Astrocyte (in vitro differentiated cells and primary cell): ENCODE measurements around the gene RFLNA. TPM values are rescaled to one million over a fixed set of nuclear protein-coding genes. Genes with fewer than 3 reads are reported as not detected.

Experiments used
- DNase-seq: peaks from one replicate; pipeline ENCODE4 v3.0.0-alpha.2; 2010; ENCODE audit warnings: low read depth
- FAIRE-seq: peaks from 2 replicates; lab custom pipeline; 2011; peaks lifted over from hg19 to GRCh38; lab: Jason Lieb, UNC
- H2AFZ ChIP-seq: 2 replicates; pipeline ENCODE4 v1.6.0; 2012; ENCODE audit warnings: low read depth, low read length, inconsistent platforms
- H3K27ac ChIP-seq: 2 replicates; pipeline ENCODE4 v1.5.1; 2011; ENCODE audit warnings: low read depth, low read length, inconsistent platforms
- H3K27me3 ChIP-seq: 2 replicates; pipeline ENCODE4 v1.6.0; 2011; ENCODE audit warnings: low read length, inconsistent platforms; ENCODE audit not compliant: insufficient read depth
- H3K36me3 ChIP-seq: 2 replicates; pipeline ENCODE4 v1.5.1; 2011; ENCODE audit warnings: low read length, inconsistent platforms; ENCODE audit not compliant: insufficient read depth
- H3K4me1 ChIP-seq: 2 replicates; pipeline ENCODE4 v1.5.1; 2011; ENCODE audit warnings: low read length, inconsistent platforms; ENCODE audit not compliant: insufficient read depth
- H3K4me2 ChIP-seq: 2 replicates; pipeline ENCODE4 v1.6.0; 2012; ENCODE audit warnings: low read length, inconsistent platforms
- H3K4me3 ChIP-seq: 2 replicates; pipeline ENCODE4 v1.5.1; 2011; ENCODE audit warnings: low read depth, mild to moderate bottlenecking, low read length, inconsistent platforms; ENCODE audit not compliant: insufficient read depth
- H3K79me2 ChIP-seq: 2 replicates; pipeline ENCODE4 v1.6.0; 2012; ENCODE audit warnings: mild to moderate bottlenecking, low read length, inconsistent platforms; ENCODE audit not compliant: insufficient read depth
- H3K9ac ChIP-seq: 2 replicates; pipeline ENCODE4 v1.6.0; 2012; ENCODE audit warnings: mild to moderate bottlenecking, low read length, inconsistent platforms
- H3K9me3 ChIP-seq: 2 replicates; pipeline ENCODE4 v1.5.1; 2012; ENCODE audit warnings: low read depth, mild to moderate bottlenecking, low read length, inconsistent platforms; ENCODE audit not compliant: insufficient read depth
- H4K20me1 ChIP-seq: 2 replicates; pipeline ENCODE4 v1.6.0; 2012; ENCODE audit warnings: low read length, inconsistent platforms; ENCODE audit not compliant: insufficient read depth
- H3K27ac Mint-ChIP-seq: one replicate; pipeline ENCODE4 v1.8.0; 2021; ENCODE audit warnings: mild to moderate bottlenecking, mixed read lengths; ENCODE audit not compliant: unreplicated experiment
- H3K27me3 Mint-ChIP-seq: one replicate; pipeline ENCODE4 v1.8.0; 2021; ENCODE audit warnings: low read depth, mixed read lengths; ENCODE audit not compliant: unreplicated experiment
- H3K36me3 Mint-ChIP-seq: one replicate; pipeline ENCODE4 v1.8.0; 2021; ENCODE audit warnings: low read depth, mixed read lengths; ENCODE audit not compliant: unreplicated experiment
- H3K4me1 Mint-ChIP-seq: one replicate; pipeline ENCODE4 v1.8.0; 2021; ENCODE audit warnings: low read depth, mixed read lengths; ENCODE audit not compliant: unreplicated experiment
- H3K4me3 Mint-ChIP-seq: one replicate; pipeline ENCODE4 v1.8.0; 2021; ENCODE audit warnings: mild to moderate bottlenecking, moderate library complexity, mixed read lengths; ENCODE audit not compliant: unreplicated experiment
- H3K9me3 Mint-ChIP-seq: one replicate; pipeline ENCODE4 v1.8.0; 2021; ENCODE audit warnings: mild to moderate bottlenecking, mixed read lengths; ENCODE audit not compliant: unreplicated experiment
- EZH2 ChIP-seq: IDR thresholded peaks from 2 replicates; pipeline ENCODE4 v1.6.1; 2012; ENCODE audit warnings: mild to moderate bottlenecking, low read length, inconsistent platforms; ENCODE audit not compliant: insufficient read depth
- total RNA-seq: library from RNA; stranded (reverse); gene quantifications from 2 replicates; pipeline ENCODE4 v1.2.1, GENCODE V29; 2021
- TF ChIP-seq, protein P1 (sequence below): IDR thresholded peaks from 2 replicates; pipeline ENCODE4 v1.5.1; 2011; ENCODE audit warnings: low read depth, mild to moderate bottlenecking, inconsistent platforms, low read length, moderate library complexity; ENCODE audit not compliant: insufficient read depth

Gene RFLNA
- total RNA-seq, 1 donor from 2014 or later, result 1.8 TPM

- no peaks in the 10 kb centered on the region for H3K36me3 ChIP-seq
- H3K4me2 ChIP-seq, result no peak overlapping the region
- no peak overlapping the region for H3K9ac ChIP-seq
- Mint-ChIP-seq H3K36me3 (peaks cover 6% of the 10 kb centered on the region), H3K4me3 (no peak overlapping the region), H3K27ac (no peak overlapping the region), H3K27me3 (peaks cover 27% of the 10 kb centered on the region), H3K4me1 (peaks cover 5% of the 10 kb centered on the region), H3K9me3 (peaks cover 4% of the 10 kb centered on the region)
- H3K9me3 ChIP-seq, result no peaks in the 10 kb centered on the region
- no peak for DNase-seq
- no peak overlapping the region for H3K4me3 ChIP-seq
- peaks cover 19% of the 10 kb centered on the region for H4K20me1 ChIP-seq
- H2AFZ ChIP-seq, result no peak overlapping the region
- no peaks in the 10 kb centered on the region for H3K27me3 ChIP-seq
- no peaks in the 10 kb centered on the region for H3K79me2 ChIP-seq
- no peaks in the 10 kb centered on the region for H3K4me1 ChIP-seq
- no peak for FAIRE-seq
- no peak overlapping the region for H3K27ac ChIP-seq
- TF ChIP-seq, protein P1, sequence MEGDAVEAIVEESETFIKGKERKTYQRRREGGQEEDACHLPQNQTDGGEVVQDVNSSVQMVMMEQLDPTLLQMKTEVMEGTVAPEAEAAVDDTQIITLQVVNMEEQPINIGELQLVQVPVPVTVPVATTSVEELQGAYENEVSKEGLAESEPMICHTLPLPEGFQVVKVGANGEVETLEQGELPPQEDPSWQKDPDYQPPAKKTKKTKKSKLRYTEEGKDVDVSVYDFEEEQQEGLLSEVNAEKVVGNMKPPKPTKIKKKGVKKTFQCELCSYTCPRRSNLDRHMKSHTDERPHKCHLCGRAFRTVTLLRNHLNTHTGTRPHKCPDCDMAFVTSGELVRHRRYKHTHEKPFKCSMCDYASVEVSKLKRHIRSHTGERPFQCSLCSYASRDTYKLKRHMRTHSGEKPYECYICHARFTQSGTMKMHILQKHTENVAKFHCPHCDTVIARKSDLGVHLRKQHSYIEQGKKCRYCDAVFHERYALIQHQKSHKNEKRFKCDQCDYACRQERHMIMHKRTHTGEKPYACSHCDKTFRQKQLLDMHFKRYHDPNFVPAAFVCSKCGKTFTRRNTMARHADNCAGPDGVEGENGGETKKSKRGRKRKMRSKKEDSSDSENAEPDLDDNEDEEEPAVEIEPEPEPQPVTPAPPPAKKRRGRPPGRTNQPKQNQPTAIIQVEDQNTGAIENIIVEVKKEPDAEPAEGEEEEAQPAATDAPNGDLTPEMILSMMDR, result no peak
- TF ChIP-seq EZH2, result no peak
Observed at GRCh38 chr12:124317400-124317799, 22.5 kb downstream of the RFLNA start.

DNA sequence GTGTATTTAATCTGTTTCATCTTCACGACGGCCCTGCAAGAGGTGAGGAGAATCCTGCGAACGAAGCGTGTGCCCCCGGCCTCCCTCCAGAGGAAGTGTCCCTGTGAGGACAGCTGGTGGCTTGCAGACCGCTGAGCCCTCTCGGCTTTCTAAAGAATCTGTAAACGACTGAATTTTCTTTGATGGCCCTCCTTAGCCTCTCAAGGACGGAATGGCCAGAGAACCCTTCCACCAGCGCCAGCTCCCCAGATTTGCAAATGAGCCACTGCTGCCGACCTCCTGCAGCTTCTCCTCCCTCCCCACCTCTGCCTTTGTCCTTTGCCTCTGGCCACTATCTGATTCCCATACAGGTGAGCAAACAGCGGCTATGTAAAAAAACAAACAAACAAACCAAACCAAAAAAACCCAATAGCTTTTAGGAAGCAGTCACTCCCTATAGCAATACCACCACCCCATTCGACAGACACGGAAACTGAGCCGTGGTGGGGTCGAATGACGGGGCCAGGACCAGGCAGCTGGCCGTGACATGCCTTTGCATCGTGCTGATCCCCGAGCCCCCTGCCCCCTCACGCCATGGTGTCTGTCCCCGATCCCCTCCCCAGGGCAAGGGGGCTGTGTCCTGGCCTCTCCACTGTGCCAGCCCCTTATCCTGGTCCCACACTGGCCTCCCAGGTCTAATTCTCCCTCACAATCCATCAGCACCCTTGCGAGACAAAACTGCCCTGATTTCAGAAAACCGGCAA is 23.6 kb downstream of the RFLNA start:
- peaks cover 27% of the 10 kb centered on the region for H3K27me3 Mint-ChIP-seq
- no peaks in the 10 kb centered on the region for H3K27me3 ChIP-seq
- H3K27ac ChIP-seq, result no peak overlapping the region
- H3K4me2 ChIP-seq, result no peak overlapping the region
- FAIRE-seq (no peak), DNase-seq (no peak)
- H3K4me3 ChIP-seq, result no peak overlapping the region
- H2AFZ ChIP-seq, result no peak overlapping the region
- H3K4me1 Mint-ChIP-seq, result peaks cover 5% of the 10 kb centered on the region
- no peak overlapping the region for H3K9ac ChIP-seq
- peaks cover 2% of the 10 kb centered on the region for H3K9me3 ChIP-seq
- TF ChIP-seq EZH2, result no peak
- TF ChIP-seq, protein P1, result no peak
- no peaks in the 10 kb centered on the region for H3K79me2 ChIP-seq
- H3K4me3 Mint-ChIP-seq, result no peak overlapping the region
- no peaks in the 10 kb centered on the region for H3K4me1 ChIP-seq
- peak overlapping the region; percentile 41 for H3K27ac Mint-ChIP-seq
- peaks cover 5% of the 10 kb centered on the region for H3K9me3 Mint-ChIP-seq
- peaks cover 26% of the 10 kb centered on the region for H4K20me1 ChIP-seq
- H3K36me3 ChIP-seq, result peaks cover 2% of the 10 kb centered on the region
- peaks cover 9% of the 10 kb centered on the region for H3K36me3 Mint-ChIP-seq

DNA sequence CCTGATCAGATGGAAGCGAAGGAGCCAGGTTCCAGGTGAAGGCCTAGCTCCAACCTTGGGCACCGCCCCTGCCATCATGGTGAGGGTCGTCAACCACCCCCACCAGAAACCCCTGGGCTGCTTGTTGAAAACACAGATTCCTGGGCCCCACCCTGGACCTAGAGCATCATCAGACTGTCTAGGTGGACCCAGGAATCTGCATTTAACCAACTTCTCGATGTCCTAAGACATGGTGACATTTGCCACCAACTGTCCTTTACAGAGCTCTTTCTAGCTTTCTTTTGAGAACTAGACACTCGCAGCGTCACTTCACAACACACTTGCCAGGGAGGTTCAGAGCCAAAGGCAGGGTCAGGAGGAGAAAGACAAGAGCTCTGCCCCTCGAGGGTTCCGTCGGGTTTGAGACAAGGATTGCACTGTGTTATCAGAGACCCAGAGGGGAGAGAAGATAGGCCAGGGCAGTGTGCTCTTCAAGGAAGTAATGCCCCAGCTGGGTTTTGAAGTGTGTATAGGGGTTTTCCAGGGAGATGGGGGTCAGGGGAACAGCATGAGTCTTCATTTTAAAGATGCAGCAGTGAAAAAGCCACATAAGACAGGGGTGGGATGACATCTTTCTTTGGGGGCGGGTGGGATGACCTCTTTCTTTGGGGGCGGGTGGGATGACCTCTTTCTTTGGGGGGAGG is 24.6 kb downstream of the RFLNA start:
- H3K36me3 Mint-ChIP-seq, result peaks cover 19% of the 10 kb centered on the region
- H4K20me1 ChIP-seq, result peaks cover 33% of the 10 kb centered on the region
- no peaks in the 10 kb centered on the region for H3K4me1 ChIP-seq
- no peak overlapping the region for H3K4me3 ChIP-seq
- no peak for FAIRE-seq
- H2AFZ ChIP-seq, result no peak overlapping the region
- no peak overlapping the region for H3K27ac ChIP-seq
- no peaks in the 10 kb centered on the region for H3K27me3 ChIP-seq
- H3K36me3 ChIP-seq, result peaks cover 12% of the 10 kb centered on the region
- H3K4me2 ChIP-seq, result no peak overlapping the region
- H3K79me2 ChIP-seq, result no peaks in the 10 kb centered on the region
- peaks cover 5% of the 10 kb centered on the region for H3K4me1 Mint-ChIP-seq
- H3K4me3 Mint-ChIP-seq, result no peak overlapping the region
- peaks cover 21% of the 10 kb centered on the region for H3K27me3 Mint-ChIP-seq
- TF ChIP-seq, protein P1, result no peak
- TF ChIP-seq EZH2, result no peak
- DNase-seq, result no peak
- peaks cover 16% of the 10 kb centered on the region for H3K9me3 Mint-ChIP-seq
- no peak overlapping the region for H3K9ac ChIP-seq
- H3K9me3 ChIP-seq, result peaks cover 13% of the 10 kb centered on the region
- H3K27ac Mint-ChIP-seq, result no peak overlapping the region
